HG02678 (cell line): ENCODE measurements around the gene RERE.
"Not testable (repeated sequence)": the region's sequence is repeated elsewhere in the genome, so short reads cannot be mapped to it uniquely, and the experiment has no call there.

ENCODE experiments used
- ATAC-seq: cut with Tn5 transposase; IDR thresholded peaks from one replicate; pipeline ENCODE4 v1.9.1; 2021; ENCODE audit warnings: mild to moderate bottlenecking, moderate library complexity; ENCODE audit not compliant: unreplicated experiment

The RERE gene

DNA sequence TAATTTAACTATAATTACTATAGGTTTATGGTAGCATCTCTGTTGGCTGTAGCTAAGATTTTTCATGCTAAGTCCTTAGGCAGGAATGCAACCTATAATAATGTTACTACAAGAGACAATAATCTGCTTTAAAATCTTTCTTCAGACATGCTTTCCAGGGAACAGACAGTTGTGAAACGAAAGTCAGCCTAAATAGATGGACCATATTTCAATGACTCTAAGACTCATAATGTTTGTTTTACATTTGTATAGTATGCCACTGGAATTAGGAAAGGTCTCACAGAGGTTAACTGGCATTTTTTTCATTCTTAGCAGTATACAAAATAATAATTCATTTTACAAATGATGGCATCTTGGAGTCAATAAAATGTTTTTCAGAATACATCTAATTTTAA, 8.1 kb downstream of the RERE start:
- ATAC-seq = no peak

DNA sequence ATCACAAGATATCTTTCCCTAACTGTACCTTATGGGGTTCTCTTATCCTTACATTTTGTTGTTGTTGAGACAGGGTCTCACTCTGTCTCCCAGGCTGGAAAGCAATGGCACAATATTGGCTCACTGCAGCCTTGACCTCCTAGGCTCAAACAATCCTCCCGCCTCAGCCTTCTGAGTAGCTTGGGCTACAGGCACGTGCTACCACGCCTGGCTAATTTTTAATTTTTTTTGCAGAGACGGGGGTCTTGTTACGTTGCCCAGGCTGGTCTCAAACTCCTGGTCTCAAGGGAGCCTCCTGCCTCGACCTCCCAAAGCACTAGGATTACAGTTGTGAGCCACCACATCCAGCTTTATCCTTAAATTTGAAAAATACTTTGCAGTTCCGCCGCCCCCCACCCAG, 10.4 kb downstream of the RERE start:
- no peak for ATAC-seq

DNA sequence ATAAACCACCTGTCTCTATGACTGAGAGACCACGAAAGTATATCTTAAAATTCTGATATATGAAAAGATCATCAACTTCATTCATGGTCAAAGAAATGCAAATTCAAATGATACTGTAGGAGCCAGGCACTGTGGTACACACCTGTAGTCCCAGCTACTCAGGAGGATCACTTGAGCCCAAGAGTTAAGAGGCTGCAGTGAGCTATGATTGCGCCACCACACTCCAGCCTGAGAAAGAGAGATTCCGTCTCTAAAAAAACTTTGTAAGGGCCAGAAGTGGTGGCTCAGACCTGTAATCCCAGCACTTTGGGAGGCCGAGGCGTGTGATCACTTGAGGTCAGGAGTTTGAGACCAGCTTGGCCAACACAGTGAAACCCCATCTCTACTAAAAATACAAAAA, 17.0 kb downstream of the RERE start:
- no peak for ATAC-seq

DNA sequence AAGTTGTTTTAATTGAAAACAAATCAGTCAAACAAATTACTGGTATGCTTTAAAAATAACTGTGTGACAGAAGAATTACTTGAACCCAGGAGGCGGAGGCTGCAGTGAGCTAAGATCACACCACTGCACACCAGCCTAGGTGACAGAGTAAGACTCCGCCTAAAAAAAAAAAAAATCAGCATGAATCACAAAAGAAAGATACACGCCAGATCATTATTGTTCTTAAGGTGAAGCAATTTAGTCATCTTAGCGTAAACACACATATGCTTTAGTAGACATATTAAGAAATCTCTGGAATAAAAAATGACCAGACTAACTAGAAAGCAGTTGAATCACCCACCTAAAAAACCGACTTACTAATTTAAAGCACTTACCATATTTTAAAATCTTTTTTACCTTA, 20.2 kb downstream of the RERE start:
- no peak for ATAC-seq

DNA sequence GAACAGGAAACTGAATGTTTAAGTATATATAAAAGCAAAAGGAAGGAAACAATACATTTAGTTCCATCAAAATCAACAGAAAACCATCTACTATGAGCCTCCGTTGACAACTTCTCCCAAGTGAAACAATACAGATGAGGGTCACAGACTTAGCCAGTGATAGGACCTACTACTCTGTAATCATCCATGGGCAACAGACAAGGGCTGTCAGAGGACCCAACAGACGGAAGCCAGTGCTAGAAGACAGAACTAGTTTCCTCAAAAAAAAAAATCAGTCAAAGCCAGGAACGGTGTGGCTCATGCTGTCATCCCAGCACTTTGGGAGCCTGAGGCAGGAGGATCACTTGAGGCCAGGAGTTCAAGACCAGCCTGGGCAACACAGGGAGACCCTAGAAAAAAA, 20.6 kb downstream of the RERE start:
- no peak for ATAC-seq

DNA sequence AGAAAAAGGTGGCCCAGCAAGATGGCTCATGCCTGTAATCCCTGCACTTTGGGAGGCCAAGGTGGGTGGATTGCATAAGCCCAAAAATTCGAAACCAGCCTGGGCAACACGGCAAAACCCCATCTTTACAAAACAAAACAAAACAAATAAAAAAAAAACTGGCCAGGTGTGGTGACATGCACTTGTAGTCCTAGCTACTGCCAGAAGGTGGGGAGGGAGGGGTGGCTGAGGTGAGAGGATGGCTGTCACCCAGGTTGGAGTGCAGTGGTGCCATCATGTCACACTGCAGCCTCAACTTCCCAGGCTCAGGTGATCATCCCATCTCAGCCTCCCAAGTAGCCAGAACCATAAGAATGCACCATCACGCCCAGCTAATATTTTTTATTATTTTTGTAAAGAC, 22.8 kb downstream of the RERE start:
- no peak for ATAC-seq

DNA sequence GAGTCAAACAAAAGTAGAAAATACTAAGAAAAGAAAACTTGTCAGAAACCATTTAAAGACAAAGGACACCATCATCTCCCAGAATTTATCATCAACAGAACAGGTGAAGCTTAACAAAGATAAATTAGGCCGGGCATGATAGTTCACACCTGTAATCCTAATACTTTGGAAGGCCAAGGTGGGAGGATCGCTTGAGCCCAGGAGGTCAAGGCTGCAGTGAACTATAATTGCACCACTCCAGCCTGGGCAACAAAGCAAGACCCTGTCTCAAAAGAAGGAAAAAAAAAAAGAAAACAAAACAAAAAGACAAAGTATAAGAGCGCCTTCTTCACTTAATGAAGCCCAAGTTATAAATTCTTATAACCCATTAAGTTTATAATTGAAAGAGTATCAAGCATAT, 25.6 kb downstream of the RERE start:
- no peak for ATAC-seq

DNA sequence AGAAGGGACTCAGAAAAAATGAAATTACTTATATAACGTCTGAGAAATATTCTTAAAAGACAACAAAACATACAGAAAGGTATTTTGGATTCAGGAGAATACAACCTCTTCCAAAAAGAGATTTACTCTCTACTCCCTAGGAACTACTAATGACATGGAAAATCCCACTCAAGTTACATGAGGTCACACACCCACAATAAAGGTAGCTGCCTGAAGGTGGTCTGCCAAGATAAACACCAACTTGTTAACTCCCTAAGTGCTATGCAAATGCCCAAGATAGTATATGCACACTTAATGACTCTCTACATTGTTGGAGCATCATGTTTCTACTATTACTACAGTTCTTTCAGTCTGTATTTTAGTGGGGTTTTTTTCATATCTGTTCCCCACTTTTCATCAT, 26.5 kb downstream of the RERE start:
- ATAC-seq = no peak

DNA sequence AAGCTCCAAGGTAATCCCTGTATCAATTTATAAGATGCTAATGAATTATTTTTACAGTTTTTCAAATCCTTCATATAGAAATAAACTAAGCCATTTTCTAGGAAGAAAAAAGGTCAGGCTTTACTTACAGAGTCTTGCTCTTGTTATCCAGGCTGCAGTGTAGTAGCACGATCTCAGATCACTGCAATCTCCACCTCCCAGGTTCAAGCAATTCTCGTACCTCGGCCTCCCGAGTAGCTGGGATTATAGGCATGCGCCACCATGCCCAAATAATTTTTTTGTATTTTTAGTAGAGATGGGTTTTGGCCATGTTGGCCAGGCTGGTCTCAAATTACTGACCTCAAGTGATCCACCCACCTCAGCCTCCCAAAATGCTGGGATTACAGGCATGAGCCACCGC, 27.0 kb downstream of the RERE start:
- no peak for ATAC-seq

DNA sequence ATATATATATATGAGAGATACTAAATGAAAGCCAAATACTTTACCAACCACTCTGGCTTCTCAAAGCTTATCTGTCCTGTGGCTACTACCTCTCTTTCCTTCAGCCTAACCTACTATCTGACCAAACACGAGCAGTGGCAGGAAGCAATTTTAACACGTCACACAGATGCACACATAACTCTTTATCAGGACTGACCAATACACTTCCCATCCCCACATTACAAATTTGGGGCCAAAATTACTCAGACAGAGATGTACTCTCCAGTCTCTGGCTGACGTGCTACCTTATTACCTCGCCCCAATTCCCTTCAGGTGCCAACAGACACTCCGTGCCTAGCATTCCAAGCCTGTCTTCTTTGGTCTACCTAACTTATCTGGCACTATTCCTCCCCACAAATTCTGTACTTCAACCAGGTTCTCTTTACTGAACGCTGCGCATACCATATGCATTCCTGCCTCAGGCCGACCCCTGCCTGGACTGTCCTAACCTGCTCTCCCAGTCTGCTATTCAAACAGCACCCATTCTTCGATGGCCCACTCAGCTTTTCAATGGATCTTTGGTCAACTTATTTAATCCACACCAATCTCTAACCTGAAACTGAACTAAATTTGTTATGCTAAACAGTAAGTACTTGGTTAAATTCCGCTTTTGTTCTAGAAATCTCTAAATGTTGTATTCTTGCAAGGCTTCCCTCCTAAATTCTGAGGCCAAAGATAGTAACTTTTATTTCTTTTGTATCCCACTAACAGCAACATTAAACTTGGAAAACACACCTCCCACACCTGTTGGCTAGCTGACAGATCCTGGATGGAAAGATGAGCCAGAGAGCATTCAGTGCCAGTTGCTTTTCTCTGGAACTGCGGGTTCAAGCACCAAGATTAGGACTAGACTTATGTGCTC, 27.9 kb downstream of the RERE start:
- ATAC-seq = no peak

DNA sequence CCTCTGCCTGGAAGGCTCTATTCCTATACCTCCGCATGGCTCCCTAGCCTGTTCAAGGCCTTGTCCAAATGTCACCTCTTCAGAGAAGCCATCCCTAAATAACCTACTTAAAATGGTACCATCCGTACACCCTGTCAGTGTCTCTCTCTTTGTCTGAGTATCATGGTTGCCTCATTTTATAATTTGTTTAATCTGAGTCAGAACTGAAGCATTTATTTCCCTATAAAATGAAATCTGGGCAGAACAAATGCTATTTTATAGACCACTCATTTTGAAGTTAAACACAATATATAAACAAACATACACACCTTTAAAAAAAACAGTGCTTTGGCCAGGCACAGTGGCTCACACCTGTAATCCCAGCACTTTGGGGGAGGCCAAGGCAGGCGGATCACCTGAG, 30.2 kb downstream of the RERE start:
- ATAC-seq = no peak

DNA sequence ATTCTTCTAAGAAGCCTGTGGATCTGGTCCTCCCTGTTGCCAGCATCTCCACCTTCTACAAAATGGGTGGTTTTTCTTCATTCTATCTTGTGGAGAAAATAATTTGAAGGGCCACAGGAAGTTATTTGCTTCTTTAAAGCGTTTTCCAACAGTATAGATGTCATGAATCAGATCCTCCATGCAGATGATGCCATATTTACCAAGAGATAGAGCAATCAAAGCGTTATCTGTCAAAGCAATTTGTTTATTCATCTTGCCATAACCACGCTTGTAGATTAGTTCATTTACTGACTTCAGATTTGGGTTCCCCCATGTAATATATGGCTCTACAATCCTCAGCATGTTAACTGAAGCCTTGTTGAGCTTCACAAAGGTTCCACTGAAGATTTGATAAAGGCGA, 31.2 kb downstream of the RERE start:
- ATAC-seq = not testable (repeated sequence)

DNA sequence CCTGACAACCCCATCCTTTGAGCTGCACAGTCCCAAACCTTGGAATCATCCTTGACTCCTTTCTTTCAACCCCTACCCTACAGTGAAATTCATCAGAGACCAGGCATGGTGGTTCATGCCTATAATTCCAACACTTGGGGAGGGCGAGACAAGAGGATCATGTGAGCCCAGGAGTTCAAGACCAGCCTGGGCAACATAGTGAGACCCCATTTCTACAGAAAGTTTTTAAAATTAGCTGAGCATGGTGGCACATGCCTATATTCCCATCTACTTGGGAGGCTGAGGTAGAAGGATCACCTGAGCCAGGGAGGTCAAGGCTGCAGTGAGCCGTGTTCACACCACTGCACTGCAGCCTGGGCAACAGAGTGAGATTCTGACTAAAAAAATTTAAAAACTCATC, 34.5 kb downstream of the RERE start:
- ATAC-seq = no peak

DNA sequence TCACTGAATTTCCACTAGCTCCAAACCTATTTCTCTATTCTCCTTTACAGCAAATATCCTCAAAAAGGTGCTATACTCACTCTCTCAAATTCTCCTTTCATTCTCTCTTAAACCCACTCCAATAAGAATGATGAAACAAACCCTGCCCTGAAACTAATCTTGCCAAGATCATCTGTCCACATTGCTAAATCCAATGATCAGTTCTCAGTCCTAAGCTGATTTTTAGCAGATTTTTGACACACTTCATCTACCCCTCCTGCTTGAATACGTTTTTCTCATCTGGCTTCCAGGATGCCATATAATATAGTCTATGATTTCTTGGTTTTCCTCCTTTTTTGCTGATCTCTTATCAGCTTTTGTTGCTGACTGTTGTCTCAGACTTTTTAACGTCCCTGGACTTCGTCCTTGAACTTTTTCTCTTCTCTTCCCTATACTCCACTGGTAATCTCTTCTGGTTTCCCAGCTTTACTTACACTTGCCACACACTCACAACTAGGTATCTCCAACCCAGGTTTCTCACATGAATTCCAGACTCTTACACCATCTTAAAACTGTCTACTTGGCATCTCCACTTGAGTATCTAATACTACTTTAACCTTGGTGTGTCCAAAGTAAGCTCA, 35.3 kb downstream of the RERE start:
- ATAC-seq = no peak

DNA sequence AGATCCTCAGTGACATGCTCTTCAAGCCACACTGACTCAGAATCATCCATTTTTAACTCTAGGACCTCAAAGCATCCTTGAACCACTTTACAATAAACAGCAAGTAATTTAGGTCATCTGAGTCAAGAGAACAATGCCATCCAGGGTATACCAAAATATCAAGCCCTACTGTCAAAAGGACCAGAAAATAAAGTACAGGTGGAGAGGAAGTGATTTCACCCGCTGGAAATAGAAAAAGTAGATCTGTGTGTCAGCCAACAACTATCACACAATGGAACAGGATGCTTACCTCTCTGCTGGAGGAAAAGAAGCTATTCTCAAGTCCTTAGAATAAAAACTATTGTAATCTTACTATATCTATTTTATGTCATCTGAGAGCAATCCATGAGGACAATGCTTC, 37.0 kb downstream of the RERE start:
- no peak for ATAC-seq

DNA sequence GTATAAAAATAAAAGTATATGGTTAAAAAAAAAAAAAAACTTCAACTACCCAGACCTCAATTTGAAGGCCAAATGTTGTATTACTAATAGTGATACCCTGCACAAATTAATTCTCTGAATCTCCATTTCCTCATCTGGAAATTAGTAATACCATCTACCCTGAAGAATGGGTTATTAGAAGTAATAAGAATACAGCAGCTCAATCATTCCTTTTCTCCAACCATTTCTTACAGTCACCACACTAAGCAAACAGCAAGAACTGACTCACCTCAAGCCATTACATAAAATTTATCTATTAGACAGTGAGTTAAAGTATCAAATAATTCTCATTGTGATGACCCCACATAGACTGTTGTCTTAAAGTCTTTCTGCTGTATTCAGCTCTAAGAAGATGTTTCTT, 39.6 kb downstream of the RERE start:
- no peak for ATAC-seq

DNA sequence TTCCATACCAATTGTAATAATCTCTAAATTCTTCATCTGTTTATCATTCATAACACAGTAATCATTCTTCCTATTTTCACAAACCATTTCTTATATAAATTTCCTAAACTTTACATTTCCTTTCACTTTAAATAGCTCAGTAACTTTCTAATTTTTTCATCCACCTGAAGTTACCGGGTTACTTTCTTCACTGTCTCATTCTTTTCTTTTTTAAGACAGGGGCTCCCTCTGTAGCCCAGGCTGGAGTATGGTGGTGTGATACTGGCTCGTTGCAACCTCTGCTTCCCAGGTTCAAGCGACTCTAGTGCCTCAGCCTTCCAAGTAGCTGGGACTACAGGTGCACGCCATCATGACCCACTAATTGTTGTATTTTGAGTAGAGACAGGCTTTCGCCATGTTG, 41.3 kb downstream of the RERE start:
- ATAC-seq = no peak

DNA sequence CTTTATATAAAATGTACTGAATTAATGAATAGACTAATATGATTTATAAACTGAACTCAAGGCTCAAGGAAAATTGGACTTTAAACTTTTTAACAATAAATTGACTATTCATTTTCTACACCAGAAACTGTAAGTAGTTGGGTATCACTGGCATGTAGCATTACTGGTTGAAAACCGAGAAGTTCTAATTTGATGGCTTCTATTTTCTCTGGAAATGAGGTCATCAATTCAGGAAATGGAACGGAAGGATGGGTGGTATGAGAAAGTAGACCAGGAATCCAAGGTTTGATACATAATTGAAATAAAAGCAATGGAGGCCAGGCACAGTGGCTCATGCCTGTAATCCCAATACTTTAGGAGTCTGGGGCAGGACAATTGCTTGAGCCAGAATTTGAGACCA, 50.4 kb downstream of the RERE start:
- no peak for ATAC-seq

DNA sequence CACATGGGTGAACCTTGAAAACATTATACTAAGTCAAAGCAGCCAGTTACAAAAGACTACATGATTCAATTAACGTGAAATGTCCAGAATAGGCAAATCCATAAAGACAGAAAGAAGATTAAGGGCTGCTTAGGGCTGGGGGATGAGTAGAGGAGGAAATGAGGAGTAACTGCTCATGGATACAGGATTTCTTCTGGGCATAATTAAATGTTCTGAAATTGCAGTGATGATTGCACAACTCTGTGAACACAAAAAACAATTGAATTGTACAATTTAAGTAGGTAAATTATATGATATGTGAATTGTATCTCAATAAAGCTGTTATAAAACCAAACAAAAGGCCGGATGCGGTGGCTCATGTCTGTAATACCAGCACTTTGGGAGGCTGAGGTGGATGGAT, 52.2 kb downstream of the RERE start:
- ATAC-seq = no peak

DNA sequence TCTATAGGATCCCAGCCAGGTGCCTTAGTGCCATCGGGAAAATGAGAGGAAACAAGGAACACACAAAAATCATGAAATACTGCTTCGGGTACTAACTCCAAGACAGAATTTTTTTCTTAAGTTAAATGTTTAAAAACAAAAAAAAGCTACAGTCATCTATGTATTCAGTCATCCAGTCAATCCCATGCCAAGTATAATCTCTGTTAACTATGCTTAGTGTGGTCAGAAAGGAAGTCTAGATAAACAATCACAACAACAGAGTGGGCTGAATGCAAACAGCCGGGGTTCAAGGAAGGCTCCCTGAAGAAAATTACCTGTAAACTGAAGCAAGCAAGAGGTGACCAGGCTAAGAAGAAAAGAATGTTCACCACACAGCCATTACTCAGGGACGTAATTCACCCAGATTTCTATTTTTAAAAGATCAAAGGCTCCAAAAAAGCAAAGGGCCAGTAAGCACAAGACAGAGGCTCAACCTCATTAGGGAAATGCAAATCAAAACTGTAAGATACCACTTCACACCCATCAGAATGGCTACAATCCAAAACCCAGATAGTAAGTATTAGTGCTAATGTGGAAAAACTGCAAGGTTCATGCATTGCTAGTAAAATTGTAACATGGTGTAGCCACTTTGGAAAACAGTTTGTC, 53.0 kb downstream of the RERE start:
- peak; percentile 41 for ATAC-seq

DNA sequence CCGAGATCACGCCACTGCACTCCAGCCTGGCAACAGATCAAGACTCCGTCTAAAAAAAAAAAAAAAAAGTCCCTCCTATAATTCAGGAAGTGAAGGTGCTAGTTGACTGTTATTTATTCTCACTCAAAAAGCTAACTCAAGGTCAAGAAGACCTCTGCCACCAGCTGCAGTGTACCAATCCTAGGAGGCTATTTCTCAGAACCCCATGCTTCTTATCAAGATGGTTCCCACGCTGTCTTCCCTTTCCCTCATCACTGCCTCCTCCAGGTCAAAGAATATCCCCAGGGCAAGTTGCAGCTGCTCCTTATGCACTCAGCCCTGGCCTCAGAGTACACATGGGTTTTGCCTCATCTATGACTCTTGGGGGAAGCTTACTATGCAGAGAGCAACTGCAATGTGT, 53.6 kb downstream of the RERE start:
- peak; percentile 45 for ATAC-seq

DNA sequence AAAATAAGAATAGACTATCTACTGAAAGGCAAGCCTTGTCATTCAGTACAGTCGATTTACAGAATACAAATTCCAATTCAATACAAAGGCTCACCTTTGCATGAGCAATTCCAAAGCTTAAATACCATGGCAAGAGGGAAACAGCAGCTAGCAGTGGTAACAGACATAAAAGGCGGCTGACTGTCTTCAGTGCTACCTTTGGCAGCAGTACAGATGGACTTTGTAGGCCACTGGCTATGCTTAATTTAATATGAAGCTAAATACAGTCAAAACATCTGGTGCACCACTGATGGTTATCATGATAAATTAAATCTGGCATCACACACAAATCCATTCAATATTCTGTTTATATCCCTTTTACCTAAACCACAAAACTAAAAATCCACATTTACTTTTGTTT, 62.4 kb downstream of the RERE start:
- ATAC-seq = no peak
